GM21619 (cell line): ENCODE measurements around the gene SDK1.

Source experiments
- ATAC-seq: cut with Tn5 transposase; IDR thresholded peaks from one replicate; pipeline ENCODE4 v1.9.1; 2021; ENCODE audit not compliant: unreplicated experiment

The SDK1 gene

DNA sequence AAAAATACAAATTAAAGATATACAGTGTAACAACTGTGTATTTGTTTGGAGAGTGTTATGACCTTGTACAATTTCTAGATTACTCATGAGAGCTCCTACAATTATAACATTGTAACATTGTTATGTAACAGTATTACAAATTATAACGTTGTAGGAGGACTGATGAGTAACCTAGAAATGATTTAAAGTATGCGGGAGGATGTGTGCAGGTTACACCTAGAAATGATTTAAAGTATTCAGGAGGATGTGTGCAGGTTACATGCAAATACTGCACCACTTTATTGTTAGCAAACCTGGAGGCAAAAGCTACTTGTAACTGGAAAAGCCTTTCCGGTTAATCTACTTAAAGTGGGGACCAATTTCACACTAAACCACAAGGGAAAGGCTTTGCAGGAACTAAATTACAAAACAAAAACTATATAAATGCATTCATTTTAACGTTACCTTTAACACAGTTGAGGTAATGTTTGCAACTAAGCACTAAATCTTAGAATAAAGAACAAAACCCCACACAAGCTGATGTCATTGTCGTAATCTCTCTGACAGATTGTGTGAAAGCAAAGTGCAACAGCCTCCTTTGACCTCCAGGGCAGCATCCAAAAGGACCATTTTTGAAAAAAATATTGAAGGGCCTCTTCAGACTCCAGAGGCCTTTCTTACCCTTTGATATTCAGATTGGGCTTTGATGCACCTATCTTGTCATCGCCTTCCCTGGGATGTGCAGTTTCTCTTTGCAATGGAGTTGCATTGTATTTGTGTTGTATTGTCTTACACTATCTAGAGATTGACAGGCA, 858.9 kb downstream of the SDK1 start:
- no peak for ATAC-seq

DNA sequence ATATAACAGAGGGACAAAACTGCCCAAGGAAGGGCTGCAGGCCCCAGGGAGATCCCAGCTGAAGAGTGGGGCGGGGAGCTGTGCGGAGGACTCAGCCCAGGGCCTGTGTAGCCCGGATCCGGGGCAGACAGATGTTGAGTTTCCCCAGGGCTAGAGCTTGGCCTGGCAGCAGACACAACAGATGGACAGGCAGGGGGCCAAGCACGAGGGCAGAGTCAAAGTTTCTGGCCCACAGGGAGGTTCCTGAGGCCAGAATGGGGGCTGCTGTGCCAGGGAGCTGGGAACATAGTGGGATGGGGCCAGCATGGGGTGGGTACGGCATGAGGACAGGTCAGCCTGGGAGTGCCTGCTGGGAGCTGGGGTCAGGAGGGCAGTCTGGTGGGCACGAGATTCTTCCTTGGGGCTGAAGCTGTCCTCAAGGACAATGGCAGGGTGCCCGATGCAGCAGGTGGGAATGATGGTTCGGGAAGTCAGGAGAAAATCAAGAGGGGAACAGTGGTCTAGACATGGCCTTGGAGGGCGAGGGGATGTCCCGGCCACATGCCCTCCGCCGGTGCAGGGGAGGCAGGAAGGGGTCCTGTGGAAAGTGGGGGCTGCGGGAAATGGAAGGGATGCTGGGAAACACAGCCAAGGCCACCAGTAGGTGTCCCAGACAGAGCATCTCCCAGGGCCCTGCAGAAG, 862.0 kb downstream of the SDK1 start:
- ATAC-seq, result no peak

DNA sequence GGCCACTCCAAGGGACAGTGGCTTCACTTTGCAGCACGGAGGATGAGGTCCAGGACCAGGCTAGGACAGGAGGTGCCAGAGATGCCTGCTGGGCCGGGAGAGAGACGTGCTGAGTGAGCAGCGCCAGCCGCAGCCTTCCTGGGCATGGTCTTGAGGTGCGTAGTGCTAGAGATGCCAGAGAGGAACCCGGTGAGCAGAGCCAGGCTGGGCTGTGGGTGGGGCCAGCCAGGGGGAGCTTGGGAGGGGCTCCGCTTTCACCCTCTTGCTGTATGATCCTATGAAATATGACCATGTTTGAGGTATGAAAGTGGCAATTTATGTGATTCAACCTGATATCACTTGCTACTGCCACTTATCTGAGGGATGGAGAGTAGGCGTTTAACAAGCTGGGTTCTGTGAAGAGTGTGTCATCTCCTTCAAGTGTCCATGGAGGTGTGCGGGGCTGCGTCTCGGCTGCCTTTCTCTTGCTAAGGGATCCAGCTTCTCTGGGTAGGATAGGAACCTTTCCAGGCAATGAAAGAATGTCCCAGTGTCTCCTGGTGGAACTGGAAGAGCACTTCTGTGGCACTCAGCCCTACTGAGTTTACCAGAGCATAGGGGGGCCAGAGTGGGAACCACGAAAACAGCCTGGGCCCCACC, 862.6 kb downstream of the SDK1 start:
- ATAC-seq, result no peak

DNA sequence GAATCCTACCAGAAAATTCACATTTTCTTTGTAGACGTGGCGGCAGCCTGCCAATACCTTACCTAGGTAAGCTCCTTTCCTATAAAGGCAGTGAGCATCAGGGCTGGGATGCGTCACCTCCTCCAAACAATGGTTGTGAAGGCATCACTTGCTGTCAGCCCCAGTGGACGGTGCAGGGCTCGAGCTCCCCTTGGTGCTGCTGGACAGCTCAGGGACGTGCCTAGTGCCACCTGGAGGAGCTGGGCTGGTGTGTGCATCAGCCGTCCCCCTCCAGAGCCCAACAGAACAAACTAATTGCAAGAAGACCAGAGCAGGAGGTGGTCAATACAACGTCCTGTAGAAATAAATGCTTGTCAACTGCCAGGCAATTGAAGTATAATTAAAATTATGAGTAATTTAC, 863.5 kb downstream of the SDK1 start:
- no peak for ATAC-seq

DNA sequence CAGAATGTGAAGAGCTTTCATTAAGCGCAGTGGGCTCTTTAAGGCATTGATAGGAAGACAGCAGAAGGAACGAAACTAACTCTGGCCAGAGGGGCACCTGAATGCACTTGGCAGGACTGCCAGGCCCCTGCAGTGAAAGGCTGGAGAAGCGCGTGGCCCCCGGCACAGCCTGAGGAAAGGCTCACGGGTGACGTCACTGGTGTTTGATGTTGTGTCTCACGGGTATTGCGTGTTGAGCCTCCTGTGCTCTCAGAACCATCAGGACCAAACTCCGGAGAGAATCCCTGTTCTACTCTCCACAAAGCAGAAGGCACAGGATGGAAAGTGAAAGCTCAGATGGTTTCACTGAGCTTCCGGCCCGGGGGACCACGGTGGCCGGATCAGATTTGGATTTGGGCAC, 865.3 kb downstream of the SDK1 start:
- ATAC-seq, result no peak

DNA sequence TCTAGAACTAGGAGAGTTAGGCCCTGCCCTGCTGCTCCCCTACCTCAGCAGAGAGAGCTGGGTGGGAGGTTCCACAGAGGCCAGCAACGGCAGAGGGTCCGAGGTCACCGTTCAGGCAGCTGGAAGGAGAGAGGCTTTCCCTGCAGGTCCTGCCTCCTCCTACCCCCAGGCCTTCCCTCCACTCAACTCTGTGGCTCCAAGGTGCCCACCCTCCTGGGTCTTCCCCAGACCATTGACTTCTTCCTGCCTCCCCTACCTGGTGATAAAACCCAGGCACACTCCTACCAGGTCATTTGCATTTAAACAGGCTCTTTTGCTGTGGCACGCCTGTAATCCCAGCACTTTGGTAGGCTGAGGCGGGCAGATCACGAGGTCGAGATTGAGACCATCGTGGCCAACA, 865.8 kb downstream of the SDK1 start:
- ATAC-seq, result no peak

DNA sequence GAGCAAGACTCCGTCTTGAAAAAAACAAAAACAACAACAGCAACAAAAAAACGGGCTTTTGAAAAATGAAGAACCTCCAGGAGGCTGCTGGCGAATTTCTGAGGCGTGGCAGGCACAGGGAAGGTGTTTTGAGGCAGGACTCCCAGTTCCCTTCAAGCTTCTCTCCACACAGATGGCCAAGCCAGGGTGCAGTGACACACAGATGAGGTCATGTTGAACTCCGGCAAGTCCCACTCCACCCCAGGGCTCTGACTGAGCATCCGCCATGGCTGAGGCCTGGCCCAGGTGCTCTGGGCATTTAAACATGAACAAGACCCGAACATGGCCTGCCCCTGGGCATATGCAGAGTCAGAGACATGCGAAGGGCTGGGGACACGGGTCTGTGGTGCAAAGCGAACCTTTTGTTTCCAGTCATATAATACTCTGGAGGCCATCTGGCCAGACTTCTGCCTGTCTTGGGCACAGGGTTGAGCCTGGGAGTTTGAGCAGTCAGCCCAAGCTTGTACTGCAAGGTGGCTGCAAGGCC, 866.4 kb downstream of the SDK1 start:
- no peak for ATAC-seq

DNA sequence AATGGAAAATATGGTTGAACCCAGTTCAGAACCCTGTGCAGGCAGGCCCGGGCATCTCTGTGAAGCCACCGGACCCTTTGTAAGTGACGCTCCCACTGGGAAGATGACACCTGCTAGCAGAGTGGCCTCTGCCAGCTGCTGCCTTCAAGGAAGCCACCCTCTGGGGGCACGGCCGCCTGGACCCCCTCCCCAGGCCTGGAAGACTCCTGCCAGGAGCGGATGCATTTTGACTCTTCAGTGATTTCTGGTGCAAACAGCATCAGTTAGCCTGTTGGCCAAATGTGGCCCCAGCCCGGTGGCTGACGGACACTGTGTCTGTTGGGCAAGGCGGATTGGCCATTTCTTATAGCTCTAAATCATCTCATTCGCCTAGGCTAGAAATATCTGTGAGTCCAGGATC, 867.0 kb downstream of the SDK1 start:
- no peak for ATAC-seq

DNA sequence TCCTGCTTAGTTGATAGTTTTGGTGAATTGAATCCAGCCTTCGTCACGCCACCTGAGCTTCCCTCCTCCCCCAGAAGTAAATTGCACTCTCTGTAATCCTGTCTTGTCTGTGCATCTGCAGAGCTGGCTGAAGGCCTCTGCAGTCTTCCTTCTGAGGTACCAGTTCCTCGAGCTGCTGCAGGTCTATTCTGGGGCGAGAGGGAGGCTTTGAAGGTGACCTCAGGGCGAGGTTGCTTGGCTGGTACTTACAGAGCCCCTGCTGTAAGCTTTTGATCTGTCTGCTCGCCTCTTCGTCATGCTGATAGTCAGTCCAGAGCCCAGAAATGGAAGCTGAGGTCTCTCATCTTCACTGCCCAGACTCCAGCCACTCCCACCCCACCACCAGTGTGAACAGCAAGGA, 867.5 kb downstream of the SDK1 start:
- ATAC-seq, result no peak

DNA sequence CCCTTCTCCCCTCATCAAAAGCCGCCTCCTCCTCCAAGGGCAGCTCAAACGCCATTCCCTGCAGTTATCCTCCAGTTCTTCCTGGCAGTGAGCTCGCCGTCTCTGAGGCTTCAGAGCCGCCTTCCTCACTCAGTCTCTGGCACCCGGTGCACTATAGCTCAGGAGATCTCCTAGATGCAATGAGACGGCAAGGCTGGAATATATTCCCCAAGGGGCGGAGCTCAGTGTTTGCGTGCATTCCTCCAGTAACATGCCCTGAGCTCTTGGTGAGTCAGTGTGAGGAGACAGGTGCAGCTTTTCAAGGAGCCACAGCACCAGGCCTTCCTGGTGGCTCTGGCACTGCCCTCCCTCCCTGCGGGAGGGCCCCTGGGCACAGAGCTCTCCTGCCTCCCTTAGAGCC, 868.4 kb downstream of the SDK1 start:
- no peak for ATAC-seq

DNA sequence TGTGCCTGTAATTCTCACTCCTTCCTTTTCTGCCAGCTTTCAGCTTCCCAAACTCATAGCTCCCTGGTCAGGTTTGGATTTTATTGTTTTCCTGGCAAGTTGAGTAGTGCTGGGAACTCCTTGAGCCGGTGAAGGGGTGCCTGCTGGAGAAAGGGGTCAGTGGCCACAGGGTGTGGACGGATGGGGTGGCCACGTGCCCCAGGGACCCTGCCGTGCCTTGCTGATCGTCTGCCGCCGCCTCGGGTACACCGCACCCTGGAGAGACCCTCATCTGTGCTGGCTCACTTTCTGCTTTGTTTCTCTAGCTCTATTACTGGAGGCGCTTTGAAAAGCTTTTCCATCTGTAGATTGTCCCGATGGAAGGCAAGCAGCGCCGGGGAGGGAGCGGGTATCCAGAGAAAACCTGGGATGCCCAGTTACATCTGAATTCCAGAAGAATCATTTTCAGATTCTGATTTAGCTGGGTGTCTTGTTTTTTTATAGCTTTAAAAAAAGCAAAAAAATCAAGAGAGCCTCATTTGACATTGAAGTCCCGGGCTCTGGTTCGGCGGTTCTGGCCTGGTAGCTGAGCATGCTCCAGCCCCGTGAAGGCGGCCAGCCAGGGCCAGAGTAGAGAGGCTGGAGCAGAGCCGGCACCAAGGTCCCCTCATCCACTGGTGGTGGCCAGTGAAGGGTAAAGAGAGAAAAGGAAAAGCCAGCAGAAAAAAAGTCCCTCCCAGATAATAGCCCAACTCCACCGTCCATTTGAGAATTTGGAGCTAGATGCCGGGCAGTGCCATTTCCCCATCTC, 870.1 kb downstream of the SDK1 start:
- no peak for ATAC-seq

DNA sequence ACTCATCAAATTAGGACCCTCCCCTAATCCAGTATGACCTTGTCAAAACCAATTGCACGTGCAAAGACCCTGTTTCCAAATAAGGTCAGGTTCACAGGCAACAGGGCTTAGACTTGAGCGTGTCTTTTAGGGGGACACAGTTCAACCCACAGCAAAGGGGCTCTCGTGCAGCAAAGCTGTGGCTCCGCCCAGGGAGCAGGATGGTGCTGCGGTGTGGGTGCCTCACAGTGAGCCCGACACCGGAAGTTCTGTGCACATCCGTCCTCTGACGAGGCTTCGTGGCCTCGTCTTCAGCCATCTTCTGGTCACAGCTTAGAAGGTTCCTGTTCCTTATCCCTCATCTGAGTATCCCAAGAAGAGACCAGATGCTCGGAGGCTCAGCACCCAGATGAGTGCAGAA, 871.8 kb downstream of the SDK1 start:
- no peak for ATAC-seq

DNA sequence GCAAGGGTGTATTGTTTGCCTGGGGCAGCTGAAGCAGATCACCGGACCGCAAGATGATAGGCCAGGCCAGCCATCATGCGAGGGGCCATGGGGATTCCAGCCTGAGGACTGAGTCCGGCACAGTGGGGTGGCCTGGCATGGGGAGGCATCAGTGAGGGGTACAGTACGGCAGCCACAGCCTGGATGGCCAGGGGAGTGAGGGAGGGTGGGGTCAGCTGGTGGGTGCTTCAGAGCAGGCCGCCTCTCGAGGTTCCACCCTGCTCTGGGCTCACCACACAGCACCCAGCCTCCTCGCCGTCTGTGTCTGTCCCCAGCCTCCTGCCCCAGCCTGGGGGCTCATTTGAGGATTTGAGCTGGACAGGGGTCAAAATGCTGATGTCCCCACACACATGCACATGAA, 872.6 kb downstream of the SDK1 start:
- no peak for ATAC-seq

DNA sequence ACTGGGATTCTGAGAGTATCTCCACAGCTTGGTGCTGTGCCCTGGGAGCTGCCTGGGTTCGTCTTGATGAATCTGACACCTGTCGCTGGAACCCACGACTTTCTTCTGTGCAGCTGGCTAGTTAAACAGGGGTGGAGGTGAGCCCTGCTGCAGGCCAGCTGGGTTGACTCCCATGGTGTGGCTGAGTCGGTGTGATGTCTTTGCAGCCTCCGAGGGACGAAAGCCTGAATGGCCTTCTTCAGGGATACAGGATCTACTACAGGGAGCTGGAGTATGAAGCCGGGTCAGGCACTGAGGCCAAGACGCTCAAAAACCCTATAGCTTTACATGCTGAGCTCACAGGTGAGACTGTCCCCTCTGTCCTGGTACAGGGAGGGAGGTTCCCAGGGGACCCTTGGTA, 873.0 kb downstream of the SDK1 start:
- no peak for ATAC-seq

DNA sequence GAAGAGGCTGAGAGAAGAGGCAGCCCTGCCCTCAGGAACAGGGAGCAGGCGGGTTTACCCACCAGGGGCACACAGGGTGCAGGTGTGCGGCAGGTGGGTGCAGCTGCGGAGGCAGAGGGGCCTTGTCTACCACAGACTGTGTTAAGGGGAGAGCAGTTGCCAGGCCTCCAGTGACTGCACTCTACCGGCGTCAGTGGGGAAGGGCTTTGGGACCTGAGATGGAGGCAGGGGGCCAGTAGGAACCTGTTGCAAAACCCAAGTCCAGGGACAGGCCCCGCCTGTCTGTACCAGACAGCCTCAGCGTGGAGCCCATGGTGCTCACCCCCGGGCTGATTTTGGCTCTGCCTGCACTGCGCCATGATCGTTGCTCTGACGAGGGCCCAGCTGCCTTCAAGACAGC, 873.4 kb downstream of the SDK1 start:
- ATAC-seq, result no peak

DNA sequence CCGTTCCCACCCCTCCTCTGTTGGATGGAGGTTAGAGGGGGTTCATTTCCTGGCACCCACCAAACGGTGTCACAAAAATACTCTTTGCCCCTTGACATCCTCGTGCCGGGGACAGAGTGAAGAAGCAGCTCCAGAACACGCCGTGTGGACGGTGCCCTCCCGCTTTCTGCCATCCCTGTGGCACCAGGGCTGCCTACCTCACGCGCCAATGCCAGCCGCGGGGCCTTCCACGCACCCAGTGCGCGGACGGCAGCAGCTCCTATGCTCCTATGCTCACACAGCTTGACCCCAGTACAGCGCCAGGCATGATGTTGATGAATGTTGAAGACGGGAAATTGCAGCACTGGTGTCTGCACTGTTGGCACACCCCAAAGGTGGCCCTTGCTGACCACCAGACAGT, 873.8 kb downstream of the SDK1 start:
- no peak for ATAC-seq

DNA sequence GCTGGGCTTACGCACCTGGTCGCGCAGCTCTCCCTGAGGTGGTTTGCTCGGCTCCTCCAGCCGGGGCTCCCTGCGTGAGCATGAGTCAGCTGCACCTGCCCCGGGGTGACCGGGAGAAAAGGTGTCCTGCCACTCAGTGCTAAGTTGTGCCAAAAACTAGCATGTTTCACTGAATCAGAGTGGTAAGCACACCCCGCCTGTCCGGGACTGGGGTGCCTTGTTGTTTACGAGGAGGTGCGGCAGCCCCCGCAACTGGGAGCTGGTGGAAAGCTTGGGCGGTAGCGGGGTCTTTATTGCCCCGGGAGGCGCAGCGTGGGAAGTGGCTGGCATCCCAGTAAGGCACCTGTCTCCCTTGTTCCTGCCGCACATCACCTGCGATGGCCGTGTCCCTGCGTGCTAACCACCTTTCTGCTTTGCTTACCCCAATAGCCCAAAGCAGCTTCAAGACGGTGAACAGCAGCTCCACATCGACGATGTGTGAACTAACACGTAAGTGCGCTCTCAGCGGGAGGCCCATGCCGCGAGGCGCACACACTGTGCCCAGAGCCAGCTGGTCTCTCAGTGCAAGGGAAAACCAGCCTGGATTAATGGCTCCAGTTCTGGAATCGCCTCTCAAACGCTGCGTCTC, 874.4 kb downstream of the SDK1 start:
- ATAC-seq, result no peak

DNA sequence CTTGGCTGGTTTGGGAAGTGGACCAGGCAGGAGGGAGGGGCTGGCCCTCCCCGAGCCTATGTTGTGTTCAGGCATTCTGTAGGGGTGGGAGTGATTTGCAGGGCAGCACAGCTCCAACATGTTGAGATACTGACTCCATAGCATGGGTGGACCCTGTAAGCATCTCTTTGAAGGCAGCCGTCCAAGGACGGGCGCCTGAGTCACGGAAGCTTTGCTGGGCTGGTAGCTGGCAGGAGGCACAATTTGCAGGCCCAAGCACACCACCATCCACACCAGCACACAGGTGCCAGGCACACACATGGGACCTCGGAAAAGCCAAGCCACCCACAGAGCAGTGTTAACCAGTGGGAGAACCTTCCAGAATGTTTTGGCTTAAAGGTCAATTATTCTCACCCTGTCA, 875.9 kb downstream of the SDK1 start:
- ATAC-seq, result no peak

DNA sequence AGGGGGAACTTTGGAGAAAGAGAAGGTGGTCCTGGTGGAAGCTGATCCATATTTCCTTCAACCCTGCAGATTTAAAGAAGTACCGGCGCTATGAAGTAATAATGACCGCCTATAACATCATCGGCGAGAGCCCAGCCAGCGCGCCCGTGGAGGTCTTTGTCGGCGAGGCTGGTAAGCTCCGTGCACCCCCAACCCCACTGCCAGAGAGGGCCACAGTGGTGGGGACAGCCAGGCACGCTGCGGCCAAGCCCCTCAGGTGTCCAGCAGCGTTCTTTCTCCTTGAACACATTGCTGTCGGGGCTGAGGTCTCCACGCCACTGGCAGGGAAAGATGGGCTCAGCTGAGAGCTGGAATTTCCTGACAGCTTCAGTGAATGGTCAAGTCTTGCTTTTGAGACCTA, 877.4 kb downstream of the SDK1 start:
- ATAC-seq, result no peak

DNA sequence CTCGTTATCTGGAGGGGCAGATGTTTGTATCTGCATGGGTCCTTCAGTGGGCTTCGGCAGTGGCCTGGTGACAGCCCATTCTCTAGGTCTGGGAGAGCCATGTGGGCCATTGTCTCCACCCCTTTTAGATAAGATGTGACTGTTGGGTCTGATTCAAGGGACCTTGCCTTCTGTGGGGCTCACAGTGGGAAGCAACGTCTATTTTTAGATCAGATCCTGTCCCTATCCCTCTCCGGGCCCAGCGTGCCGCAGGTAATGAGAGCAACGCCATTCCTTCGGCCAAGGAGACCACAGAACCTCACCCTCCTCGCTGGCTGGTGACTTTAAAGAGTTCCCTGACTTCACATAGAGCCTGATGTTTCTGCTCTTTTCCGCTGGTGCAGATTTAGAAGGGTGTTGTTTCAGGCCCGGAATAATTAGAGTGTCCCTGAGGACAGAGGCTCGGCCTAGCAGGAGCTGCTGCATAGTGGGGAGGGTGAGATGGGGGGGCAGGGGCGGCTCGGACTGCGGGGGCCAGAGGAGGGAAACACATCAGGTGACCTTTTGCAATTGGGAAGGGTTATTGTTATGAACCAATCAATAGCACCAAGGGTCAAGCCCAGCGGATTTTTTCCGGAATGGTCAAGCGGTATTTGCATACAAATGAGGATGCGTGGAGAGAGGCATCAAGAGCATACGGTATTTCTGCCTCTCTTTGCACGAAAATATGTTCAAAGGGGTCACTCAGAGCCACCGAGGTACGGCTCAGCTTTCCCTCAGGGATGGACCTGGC, 878.0 kb downstream of the SDK1 start:
- ATAC-seq, result no peak
